ENCODE data around the gene STEAP3. TPM values are rescaled to one million over a fixed set of nuclear protein-coding genes. Genes with fewer than 3 reads are reported as not detected.
A peak's percentile ranks its signal among the peaks of the same experiment; 100 is the strongest.

Gene STEAP3
- total RNA-seq, 1 donor from 2014 or later, result 0.55 TPM

DNA sequence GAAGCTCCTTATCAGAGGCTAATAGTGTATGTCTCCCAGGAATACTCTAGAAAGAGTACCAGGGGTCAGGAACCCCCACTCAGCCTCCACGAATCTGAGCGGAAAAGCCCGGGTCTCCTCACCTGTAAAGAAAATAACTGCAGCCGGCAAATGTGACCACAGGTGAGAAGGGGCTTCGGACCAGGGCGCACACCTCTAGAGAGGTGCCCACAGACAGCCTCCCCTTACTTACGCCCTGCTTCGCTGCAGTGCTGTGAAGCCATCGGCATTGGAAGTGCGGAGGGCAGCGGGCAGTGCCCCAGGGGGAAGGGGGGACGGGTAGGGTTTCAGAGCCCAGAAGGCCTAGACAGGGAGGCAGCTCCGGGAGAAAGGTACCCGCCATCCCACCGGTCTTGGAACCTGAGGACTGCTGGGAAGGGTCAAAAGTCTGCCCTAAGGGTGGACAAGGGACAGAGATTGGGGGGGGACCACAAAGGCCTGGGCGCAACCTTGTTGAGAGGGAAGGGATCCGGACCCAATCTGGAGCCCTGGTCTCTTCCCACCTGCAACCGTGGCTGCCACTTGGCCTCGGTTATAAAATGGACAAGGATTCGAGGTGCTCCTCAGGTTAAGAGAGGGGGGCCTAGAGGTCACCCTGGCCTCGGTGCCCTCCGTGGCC, 642 bp upstream of the STEAP3 start:
- H3K4me1 Mint-ChIP-seq (ENCODE audit: low read depth), result no peaks in the 10 kb centered on the region
- DNase-seq (ENCODE audit: low spot score), result no peak
- peaks cover 34% of the 10 kb centered on the region for H3K27me3 Mint-ChIP-seq (ENCODE audit: low read depth)
- H3K4me3 Mint-ChIP-seq (ENCODE audit: low read depth), result peak overlapping the region; percentile 2
- H3K36me3 Mint-ChIP-seq (ENCODE audit: low read depth), result no peaks in the 10 kb centered on the region
- no peaks in the 10 kb centered on the region for H3K9me3 Mint-ChIP-seq
- intact Hi-C loops (cut with micrococcal nuclease), result no loop called here
- no peak overlapping the region for H3K27ac Mint-ChIP-seq

- no peaks in the 10 kb centered on the region for H3K4me1 Mint-ChIP-seq (ENCODE audit: low read depth)
- H3K27me3 Mint-ChIP-seq (ENCODE audit: low read depth), result peaks cover 34% of the 10 kb centered on the region
- DNase-seq (ENCODE audit: low spot score), result no peak
- intact Hi-C loops (cut with micrococcal nuclease), result no loop called here
- H3K27ac Mint-ChIP-seq, result no peak overlapping the region
- H3K4me3 Mint-ChIP-seq (ENCODE audit: low read depth), result no peak overlapping the region
- H3K9me3 Mint-ChIP-seq, result no peaks in the 10 kb centered on the region
- no peaks in the 10 kb centered on the region for H3K36me3 Mint-ChIP-seq (ENCODE audit: low read depth)
These were observed 914 bp downstream of the STEAP3 start for GRCh38 chr2:119224391-119225104.

- no peaks in the 10 kb centered on the region for H3K9me3 Mint-ChIP-seq
- H3K4me3 Mint-ChIP-seq (ENCODE audit: low read depth), result no peak overlapping the region
- no peaks in the 10 kb centered on the region for H3K36me3 Mint-ChIP-seq (ENCODE audit: low read depth)
- no peak overlapping the region for H3K27ac Mint-ChIP-seq
- no peaks in the 10 kb centered on the region for H3K4me1 Mint-ChIP-seq (ENCODE audit: low read depth)
- H3K27me3 Mint-ChIP-seq (ENCODE audit: low read depth), result peaks cover 34% of the 10 kb centered on the region
- intact Hi-C loops (cut with micrococcal nuclease), result no loop called here
- no peak for DNase-seq (ENCODE audit: low spot score)
These were observed 1.7 kb downstream of the STEAP3 start for GRCh38 chr2:119225105-119225865.

- Mint-ChIP-seq H3K4me3 (ENCODE audit: low read depth) (no peak overlapping the region), H3K27ac (no peak overlapping the region), H3K9me3 (no peaks in the 10 kb centered on the region), H3K36me3 (ENCODE audit: low read depth) (no peaks in the 10 kb centered on the region), H3K27me3 (ENCODE audit: low read depth) (peaks cover 31% of the 10 kb centered on the region), H3K4me1 (ENCODE audit: low read depth) (no peaks in the 10 kb centered on the region)
- intact Hi-C loops (cut with micrococcal nuclease), result no loop called here
- DNase-seq (ENCODE audit: low spot score), result no peak
These were observed 2.3 kb downstream of the STEAP3 start for GRCh38 chr2:119225926-119226325.

GRCh38 chr2:119227346-119227745, 3.7 kb downstream of the STEAP3 start:
- Mint-ChIP-seq H3K27me3 (ENCODE audit: low read depth) (peaks cover 22% of the 10 kb centered on the region), H3K27ac (no peak overlapping the region), H3K9me3 (no peaks in the 10 kb centered on the region), H3K4me1 (ENCODE audit: low read depth) (no peaks in the 10 kb centered on the region), H3K36me3 (ENCODE audit: low read depth) (no peaks in the 10 kb centered on the region), H3K4me3 (ENCODE audit: low read depth) (no peak overlapping the region)
- intact Hi-C loops (cut with micrococcal nuclease), result no loop called here
- DNase-seq (ENCODE audit: low spot score), result no peak

DNA sequence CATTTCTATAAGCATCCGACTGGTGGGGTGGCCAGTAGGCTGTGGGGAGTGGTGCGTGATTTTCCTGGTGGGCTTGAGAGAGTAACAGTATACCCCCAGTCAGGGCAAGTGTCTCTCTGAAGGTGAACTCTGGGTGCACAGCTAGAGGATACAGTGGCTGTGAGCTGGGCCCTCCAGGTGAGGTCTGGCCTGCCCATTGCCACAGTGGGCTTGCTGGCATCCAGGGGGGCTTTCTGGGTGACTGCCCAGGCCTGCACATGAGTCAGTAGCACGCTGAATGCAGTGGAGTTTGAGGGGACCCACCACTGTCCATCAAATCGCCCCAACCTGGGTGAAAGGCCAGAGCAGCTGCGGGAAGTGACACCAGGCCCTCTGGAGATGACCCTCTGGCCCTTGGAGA, 4.5 kb downstream of the STEAP3 start:
- Mint-ChIP-seq H3K36me3 (ENCODE audit: low read depth) (no peaks in the 10 kb centered on the region), H3K4me3 (ENCODE audit: low read depth) (no peak overlapping the region), H3K9me3 (no peaks in the 10 kb centered on the region), H3K27ac (no peak overlapping the region), H3K4me1 (ENCODE audit: low read depth) (no peaks in the 10 kb centered on the region), H3K27me3 (ENCODE audit: low read depth) (peaks cover 16% of the 10 kb centered on the region)
- no peak for DNase-seq (ENCODE audit: low spot score)
- intact Hi-C loops (cut with micrococcal nuclease), result no loop called here

- DNase-seq (ENCODE audit: low spot score), result no peak
- Mint-ChIP-seq H3K36me3 (ENCODE audit: low read depth) (no peaks in the 10 kb centered on the region), H3K4me3 (ENCODE audit: low read depth) (no peak overlapping the region), H3K9me3 (no peaks in the 10 kb centered on the region), H3K27ac (no peak overlapping the region), H3K27me3 (ENCODE audit: low read depth) (peaks cover 14% of the 10 kb centered on the region), H3K4me1 (ENCODE audit: low read depth) (no peaks in the 10 kb centered on the region)
- intact Hi-C loops (cut with micrococcal nuclease), result no loop called here
These were observed 5.3 kb downstream of the STEAP3 start for GRCh38 chr2:119228964-119229363.

DNA sequence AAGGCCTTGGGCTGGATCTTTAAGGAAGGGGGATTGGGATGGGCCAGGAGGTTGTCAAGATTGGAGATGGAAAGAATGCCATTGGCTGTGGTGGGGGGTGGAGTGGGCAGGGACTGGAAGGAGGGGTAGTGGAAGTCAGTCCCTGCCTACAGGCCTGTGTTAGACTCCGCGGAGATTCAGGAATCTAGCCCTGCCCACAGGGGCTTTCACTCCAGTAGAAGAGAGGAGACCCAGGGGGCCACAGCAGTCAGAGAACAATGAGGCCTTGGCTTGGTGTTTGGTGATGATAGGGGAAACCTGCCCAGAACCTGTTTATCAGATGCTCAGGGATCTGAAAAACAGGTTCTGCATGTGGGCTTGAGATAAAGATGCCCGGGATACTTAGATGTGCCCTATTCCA, 6.1 kb downstream of the STEAP3 start:
- Mint-ChIP-seq H3K36me3 (ENCODE audit: low read depth) (no peaks in the 10 kb centered on the region), H3K27ac (no peak overlapping the region), H3K4me3 (ENCODE audit: low read depth) (no peak overlapping the region), H3K9me3 (no peaks in the 10 kb centered on the region), H3K27me3 (ENCODE audit: low read depth) (peaks cover 10% of the 10 kb centered on the region), H3K4me1 (ENCODE audit: low read depth) (no peaks in the 10 kb centered on the region)
- intact Hi-C loops (cut with micrococcal nuclease), result no loop called here
- no peak for DNase-seq (ENCODE audit: low spot score)

DNA sequence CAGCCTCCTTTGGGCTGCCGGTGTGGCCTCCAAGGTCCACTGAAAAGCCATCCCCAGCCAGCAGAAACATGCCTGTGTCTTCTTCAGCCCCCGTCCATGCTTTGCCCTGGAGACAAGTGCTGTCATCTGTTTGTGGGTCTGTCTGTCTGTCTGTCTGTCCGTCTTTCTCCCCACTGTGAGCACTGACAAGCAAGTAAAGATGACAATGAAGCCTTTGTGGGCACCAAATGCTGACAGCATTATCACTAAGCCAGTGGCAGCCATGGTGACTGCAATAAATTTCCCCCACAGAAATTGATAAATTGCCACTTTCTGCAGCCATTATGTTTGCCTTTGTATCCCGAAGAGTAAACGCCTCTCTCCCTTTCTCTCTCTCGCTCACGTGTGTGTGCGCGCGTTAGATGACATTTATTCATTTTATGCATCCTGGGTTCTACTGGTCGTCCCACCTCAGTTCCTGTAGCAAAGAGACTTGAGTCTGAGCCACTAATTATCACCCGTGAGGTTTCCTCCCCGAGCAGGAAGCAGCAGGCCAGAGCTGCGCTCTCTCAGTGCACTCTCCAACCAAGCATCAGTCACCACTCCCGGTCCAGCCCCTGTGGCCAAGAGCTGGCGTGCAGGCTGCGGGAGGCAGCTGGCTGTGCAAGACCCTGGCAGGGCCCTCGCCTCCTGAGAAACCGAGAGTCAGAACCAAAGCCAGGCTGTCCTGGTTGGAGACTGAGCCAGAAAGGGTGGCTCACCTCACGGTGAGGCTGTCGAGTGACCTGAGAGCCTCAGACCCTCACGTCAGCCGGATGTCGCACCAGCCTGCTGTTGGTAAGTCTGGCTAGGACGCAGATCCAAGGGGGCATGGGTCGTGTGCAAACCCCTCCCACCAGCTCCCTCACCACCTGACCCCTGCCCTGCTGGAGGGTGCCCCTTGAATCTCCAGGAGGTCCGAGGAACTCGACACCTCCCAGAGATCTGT, 6.9 kb downstream of the STEAP3 start:
- Mint-ChIP-seq H3K4me1 (ENCODE audit: low read depth) (no peaks in the 10 kb centered on the region), H3K27me3 (ENCODE audit: low read depth) (peaks cover 4% of the 10 kb centered on the region), H3K27ac (no peak overlapping the region), H3K4me3 (ENCODE audit: low read depth) (no peak overlapping the region), H3K9me3 (no peaks in the 10 kb centered on the region), H3K36me3 (ENCODE audit: low read depth) (no peaks in the 10 kb centered on the region)
- no peak for DNase-seq (ENCODE audit: low spot score)
- intact Hi-C loops (cut with micrococcal nuclease), result no loop called here

- no peak for DNase-seq (ENCODE audit: low spot score)
- Mint-ChIP-seq H3K9me3 (no peaks in the 10 kb centered on the region), H3K27me3 (ENCODE audit: low read depth) (no peaks in the 10 kb centered on the region), H3K4me1 (ENCODE audit: low read depth) (no peaks in the 10 kb centered on the region), H3K4me3 (ENCODE audit: low read depth) (no peak overlapping the region), H3K36me3 (ENCODE audit: low read depth) (no peaks in the 10 kb centered on the region), H3K27ac (no peak overlapping the region)
- intact Hi-C loops (cut with micrococcal nuclease), result no loop called here
These were observed 8.5 kb downstream of the STEAP3 start for GRCh38 chr2:119231975-119232665.

DNA sequence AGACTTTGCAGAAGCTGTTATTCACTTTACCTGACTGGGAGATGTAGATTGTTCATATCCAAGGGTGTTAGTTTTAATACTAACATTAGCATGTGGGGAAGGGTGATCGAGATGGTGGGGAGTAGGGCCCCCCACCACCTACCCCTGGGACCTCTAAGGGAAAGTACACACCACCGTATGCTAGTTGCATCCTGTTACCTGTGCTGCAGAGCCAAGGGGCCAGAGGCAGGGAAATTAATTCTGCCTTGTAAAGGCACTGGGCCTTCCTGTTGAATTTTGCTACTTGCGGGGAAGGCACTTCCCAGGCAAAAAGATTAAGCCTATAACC, 9.0 kb downstream of the STEAP3 start:
- H3K4me1 Mint-ChIP-seq (ENCODE audit: low read depth), result no peaks in the 10 kb centered on the region
- no peaks in the 10 kb centered on the region for H3K36me3 Mint-ChIP-seq (ENCODE audit: low read depth)
- H3K27ac Mint-ChIP-seq, result no peak overlapping the region
- DNase-seq (ENCODE audit: low spot score), result no peak
- H3K27me3 Mint-ChIP-seq (ENCODE audit: low read depth), result no peaks in the 10 kb centered on the region
- intact Hi-C loops (cut with micrococcal nuclease), result no loop called here
- H3K9me3 Mint-ChIP-seq, result no peaks in the 10 kb centered on the region
- no peak overlapping the region for H3K4me3 Mint-ChIP-seq (ENCODE audit: low read depth)

All from activated T-helper 2 cell treated with anti-CD3 and anti-CD28 coated beads, Interferon-gamma antibody, Interleukin-2, Interleukin-4, amounts not matched to agents 10 μg/mL and 5 μg/mL and 100 μg/mL, durations not matched to agents 14 hours and 24 hours and 36 hours (primary cell).